HG03135 (cell line): ENCODE data around the gene PIGN.

Experiments
- ATAC-seq: cut with Tn5 transposase; IDR thresholded peaks from one replicate; pipeline ENCODE4 v1.9.1; 2021; ENCODE audit warnings: mild to moderate bottlenecking, moderate library complexity; ENCODE audit not compliant: unreplicated experiment

PIGN gene

DNA sequence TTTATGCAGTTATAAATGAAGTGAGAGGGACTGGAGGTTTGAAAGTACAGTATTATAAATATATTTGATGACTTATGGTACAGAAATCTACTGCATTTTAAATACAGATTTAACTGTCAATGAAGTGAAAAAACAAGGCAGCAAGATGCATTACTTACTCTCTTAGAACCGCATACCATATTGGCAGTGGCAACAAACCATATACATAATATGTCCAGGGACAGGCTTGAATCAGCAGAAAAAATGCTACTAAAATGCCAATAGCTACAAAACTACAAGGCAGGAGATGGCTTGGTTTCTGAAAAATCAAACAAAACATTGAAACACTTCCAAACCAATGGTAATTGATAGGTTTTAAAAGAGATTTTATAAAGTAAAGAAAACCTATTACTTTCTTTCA, 77.2 kb downstream of the PIGN start:
- no peak for ATAC-seq

DNA sequence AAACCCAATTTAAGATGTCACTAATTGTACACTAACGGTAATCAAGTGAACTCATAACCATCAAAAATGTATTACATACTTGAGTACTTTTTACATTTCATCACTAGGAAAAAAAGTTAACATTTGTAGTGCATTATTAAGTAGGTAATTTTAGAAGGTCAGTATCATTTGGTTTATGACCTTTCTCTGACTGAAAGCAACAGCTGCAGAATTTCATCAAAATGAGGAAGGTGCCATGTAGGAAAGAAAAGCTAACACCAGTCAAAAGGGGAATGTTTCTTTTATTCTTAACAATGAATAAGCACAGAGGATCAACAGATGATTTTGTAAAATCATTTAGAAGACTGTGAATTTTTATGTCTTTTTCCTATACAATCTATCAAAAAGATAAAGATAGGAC, 79.0 kb downstream of the PIGN start:
- ATAC-seq: no peak

DNA sequence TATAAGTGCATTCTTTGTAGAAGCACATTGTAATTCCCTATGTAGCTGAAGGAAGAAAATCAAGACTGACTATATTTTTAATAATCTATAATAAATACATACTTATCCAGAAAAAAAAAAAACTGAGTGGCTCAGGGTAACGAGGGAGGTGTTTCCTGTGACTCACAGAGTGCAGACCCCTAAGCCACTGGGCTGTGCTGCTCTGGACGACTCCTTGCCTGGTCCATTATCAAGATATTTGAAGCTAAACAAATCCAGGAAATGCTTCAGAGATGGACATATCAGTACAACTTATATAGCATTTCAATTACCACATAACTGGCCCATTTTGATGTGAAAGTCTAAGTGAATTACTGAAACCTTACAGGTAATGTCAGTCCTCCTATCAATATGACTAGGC, 80.6 kb downstream of the PIGN start:
- ATAC-seq: no peak

DNA sequence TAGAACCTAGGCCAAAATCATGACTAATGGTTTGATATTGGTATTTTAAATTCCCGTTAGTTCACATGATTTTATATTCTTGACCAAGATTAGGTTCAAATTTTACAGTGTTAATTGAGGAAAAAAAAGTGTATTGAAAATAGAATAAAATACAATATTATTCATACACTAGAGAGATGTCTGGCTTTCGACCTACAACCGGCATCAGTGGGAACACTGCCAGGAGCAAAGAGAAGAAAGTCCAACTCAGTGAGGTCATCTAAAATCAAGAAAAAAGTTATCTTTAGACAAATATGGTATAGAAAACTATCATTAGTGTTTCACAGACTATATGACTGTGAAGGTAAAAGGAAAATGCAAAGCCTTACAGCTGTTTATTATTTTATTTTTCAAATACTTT, 81.5 kb downstream of the PIGN start:
- no peak for ATAC-seq

DNA sequence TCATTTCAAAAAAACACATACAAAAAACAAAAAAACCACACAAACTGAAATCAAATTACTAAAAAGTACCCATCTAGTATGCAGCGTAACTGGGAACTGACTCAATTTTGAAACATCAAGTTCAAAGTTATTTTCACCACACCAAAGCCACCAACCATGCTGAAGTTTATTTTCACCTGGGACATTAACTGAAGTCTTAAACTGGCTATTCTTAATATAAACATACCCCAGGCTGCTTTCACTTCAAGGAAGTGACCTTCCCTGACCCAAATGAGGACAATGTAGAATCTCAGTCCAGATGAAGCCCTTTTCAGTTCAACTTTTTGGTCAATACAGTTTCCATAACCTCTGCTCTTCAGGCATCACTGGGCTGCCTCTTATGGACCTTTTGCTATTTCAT, 84.6 kb downstream of the PIGN start:
- ATAC-seq: peak; percentile 65

DNA sequence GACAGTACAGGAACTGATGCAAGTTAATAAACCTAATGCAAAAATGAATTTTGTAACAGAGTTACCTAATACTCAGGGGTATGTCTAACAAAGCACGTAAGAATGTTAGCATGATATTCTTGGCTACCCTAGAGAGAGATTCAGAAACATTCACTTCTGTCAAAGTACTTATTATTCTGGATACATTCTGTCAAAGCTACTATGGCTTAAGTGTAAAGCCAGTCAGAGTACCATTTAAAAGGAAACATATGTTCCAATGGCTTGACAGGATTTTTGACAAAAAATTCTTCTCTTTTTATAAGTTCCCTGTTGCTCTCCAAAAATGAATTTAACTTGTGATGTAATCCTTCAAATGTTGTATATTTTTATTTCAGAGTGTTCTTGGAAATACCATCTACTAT, 85.5 kb downstream of the PIGN start:
- ATAC-seq: no peak

DNA sequence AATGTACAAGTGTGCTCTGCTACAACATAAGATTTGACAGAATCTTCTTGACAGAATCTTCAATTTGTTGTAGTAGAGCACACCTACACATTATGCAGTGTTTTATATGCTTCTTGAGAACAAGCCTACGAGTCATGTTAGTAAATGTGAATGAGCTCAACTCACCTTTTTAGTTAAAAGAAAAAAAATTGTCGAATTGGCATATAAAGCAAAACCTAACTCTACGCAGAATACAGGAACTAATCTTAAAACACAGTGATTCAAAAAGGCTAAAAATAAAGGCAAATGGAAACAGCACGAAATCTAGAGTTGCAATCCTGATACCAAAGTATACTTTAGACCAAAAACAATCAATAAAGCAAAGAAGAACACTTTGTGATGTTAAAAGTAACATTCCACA, 87.9 kb downstream of the PIGN start:
- ATAC-seq: no peak

DNA sequence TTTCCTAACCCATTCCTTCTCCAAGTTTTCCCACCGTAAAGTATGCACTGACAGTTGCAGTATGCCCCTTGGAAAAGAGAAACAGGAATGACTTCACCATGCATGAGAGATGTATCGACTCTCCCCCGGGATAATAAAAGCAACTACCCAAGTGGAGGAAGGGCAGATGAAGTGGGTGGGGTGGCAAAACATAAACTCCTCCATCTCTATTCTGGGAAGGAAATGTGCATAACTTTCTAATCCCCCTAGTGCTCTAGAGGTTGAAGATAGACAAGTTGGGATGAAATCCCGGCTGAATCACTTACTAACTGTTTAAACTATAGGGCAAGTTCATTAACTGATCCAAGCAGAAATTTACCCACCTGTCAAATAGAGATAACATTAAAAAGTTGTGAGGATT, 89.2 kb downstream of the PIGN start:
- ATAC-seq: no peak

DNA sequence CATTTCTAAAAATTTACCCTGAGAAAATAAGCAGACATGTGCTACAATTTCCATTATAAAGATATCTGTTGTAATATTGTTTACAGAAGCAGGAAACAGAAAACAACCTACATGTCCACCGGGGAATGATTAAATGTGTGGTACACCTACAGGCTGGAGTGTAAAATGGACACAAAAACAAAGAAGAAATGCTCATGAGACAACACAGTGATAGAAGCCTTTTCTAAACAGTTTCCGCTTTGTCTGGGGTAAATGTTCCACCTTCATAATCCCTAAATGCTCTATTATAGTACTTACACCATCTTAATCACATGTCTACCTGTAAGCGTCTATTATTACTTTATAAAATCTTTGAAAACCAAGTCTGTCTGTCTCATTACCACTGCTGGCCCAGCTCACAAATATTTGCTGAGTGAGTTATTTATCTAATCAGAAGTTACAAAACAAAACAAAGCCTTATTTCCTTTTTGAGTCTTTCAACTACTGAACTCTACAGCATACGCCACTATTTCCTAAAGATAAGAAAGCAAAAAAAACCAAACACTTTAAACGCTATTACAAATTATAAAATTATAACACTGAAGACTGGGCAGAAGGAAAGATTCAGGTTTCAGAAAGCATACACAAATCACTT, 95.3 kb downstream of the PIGN start:
- no peak for ATAC-seq

DNA sequence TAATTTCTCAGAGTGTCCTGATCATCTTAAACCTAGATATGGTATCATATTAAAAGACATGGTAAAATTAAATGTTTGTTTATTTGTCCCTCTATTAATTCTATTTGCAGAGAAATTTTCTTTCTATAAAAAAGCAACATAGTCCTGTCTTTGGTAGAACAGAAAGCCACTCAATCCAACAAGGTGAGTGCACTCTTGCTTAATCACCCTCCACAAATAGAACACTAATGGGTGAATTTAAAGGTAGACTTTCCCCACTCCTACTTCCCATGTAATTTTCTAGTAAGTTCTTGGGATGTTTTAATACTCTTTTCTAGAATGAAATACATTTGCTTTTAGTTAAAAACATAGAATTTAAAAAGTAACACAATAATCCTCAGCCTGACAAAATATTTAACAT, 97.7 kb downstream of the PIGN start:
- no peak for ATAC-seq

DNA sequence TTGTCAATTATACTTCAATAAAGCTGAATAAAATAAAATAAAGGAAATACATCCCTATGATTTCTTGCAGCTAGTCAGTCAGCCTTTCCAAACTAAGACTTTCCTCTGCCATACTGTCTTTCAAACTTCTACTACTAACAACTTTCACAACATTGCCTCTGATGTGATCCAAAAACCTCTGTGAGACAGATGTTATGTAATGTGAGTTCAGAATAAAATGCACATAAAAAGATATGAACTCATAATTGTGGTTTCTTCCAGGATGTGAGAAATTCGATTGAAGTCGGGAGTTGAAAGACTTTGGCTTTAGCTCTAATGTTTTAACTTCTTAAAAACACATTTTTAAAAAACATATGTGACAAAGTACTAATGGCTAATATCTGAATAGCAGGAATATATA, 98.7 kb downstream of the PIGN start:
- ATAC-seq: no peak

DNA sequence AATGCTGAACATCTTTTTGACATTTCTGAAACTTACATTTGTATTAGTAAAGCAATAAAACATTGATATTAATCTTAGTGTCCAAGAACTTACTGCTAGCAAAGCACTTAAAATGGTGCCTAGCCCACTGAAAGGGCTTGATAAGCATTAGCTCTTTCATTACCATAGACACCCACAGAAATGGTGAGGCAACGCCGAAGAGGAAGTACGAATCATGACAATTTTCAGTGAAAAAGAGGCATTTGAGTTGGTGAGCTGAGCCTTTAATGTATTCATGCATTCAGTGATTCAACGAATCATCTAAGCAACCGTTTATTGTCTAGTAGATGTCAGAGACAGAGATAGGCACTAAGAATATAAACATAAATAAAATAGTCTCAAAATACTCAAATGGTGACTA, 101.1 kb downstream of the PIGN start:
- ATAC-seq: no peak

DNA sequence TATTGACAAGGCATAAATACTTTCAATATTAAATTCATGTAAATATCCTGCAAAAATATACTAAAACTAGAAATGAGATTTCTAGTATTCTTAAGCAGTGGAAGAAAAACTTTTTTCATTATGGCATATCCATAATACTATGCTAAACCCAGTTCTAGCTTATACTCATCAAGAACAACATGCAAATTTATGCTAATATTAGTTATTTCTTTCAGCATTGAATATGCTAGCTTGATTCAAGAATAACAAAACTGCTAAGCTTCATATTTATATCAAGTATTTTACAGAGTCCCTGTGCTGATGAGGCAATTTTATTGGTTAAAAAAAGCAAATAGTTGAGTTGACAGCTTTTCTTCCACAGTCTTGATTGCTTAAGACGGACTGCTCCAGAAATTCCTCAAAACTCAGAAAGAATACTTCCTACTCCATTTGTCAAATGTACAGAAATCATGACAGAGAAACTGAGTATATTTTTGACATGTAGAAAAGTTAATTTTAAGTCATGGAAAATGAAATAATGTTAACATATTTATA, 105.0 kb downstream of the PIGN start:
- no peak for ATAC-seq

DNA sequence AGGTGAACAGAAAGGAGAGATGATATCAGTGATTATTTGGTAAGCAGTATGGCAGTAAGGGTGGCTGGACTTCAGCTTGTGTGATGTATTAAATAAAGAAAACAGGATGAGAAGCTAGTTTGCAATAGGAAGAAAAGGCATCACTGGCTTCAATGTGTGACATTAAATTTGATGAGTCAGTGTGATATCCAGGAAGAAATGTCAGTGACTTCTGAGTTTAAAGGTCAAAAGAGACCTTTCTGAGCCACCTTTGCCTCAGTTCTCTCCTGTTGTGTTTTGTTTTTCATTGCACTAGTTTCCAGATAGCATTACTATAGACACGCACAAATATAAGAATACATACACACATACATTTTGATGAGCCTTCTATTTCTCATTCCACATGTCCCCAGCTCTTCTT, 105.6 kb downstream of the PIGN start:
- ATAC-seq: no peak

DNA sequence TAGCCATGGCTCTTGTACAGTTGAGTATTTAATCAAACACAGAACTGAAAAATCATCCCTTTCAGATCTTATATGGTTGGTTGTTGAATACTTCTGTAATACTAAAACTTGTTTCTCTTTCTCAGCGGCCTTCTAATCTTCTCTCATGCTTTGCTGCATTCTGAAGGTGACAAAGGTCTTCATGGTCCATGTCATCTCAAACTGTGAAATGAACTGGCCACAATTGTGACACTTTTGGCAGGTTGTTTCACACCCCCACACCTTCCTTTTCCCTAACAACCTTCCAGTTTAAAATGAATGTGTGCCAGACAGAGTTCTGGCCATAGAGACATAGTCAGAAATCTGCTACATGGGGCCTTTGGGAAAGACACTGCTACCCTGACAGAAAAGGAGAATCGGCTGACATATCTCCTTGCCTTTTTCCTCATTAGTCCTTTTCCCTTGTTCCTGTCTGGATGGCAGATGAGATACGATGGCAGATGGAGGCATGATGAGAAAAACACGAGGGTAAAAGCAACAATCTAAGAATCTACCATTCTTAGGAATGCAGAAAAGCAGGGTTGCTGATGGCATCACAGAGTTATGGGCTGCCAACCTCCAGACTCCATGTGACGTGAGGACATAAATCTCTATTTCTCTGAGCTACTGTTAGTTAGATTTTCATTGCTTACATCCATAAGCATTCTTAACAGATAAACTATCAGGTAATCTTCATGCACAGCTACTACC, 106.5 kb downstream of the PIGN start:
- ATAC-seq: no peak

DNA sequence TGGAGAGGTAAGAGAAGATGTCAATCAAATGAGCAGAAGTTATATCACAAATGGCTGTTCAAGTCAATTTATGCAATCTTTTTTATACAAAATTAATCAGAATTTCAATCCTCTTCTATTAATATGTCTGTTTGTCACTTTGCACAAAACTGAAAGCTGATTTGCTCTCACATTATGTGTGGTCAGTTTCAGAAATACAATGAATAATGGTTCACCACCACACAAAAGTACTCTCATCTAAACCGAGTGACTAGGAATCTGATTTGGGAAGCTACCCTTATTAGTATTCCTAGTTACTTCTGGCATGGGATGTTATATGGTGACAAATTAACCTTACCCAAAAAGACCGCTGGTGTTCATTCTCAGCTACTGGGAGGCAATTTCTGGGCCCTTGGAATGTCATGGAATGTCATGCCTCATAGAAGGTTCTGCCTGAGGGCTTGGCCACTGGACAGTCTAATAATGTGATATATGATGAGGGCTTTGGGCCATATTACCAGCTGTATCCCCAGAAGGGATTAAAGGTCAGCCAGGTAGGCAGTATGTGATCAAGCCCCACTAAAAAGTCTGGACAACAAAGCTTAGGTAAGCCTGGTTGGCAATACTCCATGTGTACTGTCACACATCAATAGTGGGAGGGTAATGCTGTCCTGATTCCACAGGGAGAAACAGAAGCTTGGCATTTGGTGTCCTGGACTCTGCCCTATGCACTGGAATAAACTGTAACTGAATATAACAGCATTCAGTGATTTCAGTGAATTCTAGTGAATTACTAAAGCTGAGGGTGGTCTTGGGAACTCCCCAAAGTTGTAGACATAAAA, 113.2 kb downstream of the PIGN start:
- no peak for ATAC-seq

DNA sequence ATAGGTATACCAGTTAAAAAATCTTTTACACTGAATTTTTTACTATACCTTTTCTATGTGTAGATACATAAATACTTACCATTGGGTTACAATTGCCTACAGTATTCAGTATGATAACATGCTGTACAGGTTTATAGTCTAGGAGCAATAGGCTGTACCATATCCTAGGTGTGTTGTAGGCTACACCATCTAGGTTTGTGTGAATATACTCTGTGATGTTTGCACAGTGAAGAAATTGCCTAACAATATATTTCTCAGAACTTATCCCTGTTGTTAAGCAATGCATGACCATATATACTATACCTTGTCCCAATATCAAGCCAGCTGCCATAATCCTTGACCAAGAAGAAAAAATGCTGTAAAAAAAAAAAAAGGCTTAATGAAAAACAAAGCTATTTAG, 114.5 kb downstream of the PIGN start:
- no peak for ATAC-seq

DNA sequence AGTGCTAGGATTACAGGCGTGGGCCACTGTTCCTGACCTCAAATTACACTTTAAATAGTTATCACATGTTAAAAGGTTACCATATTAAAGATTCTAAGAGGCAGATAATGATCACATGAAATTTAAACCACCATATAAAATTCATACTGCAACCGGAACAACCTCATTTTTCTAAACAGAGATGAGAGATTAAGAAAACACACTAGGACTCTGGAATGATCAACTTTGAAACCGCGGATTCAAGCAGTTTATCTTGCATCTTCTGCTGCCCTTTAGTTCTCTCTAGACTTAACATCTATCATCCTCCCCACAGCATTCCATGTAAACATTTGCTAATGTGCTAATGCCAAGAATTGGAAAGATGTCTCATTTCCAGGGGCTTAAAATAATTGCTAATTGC, 115.8 kb downstream of the PIGN start:
- ATAC-seq: no peak

DNA sequence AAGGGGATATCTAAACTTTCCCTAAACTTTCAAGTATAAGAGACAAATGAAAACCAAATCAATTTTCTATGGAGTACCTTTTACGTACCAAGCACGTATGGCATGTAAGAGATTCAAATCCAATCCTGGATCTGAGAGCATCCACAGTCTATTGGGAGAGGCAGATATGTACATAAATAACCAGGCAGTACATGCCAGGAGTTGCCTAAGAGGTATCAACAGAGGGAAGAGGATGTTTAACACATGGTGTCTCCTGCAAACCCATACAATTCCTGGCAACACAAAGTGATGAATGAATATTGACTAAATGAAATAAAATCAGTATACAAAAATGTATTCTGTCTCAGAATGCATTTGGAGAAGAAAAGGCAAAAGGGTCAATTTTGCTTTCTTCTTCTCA, 116.6 kb downstream of the PIGN start:
- ATAC-seq: no peak

DNA sequence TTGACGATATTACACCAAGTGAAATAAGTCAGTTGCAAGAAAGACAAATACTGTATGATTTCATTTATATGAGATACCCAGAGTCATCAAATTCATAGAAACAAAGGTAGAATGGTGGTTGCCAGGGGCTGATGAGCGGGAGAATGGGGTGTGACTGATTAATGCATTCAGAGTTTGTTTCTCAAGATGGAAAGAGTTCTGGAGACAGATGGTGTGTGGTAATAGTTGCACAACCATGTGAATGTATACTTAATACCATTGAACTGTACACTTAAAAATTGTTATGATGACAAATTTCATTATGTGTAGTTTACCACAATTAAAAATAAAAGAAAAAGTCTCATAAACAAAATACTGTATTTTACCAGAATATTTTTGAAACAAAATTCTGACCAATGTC, 117.3 kb downstream of the PIGN start:
- ATAC-seq: no peak

DNA sequence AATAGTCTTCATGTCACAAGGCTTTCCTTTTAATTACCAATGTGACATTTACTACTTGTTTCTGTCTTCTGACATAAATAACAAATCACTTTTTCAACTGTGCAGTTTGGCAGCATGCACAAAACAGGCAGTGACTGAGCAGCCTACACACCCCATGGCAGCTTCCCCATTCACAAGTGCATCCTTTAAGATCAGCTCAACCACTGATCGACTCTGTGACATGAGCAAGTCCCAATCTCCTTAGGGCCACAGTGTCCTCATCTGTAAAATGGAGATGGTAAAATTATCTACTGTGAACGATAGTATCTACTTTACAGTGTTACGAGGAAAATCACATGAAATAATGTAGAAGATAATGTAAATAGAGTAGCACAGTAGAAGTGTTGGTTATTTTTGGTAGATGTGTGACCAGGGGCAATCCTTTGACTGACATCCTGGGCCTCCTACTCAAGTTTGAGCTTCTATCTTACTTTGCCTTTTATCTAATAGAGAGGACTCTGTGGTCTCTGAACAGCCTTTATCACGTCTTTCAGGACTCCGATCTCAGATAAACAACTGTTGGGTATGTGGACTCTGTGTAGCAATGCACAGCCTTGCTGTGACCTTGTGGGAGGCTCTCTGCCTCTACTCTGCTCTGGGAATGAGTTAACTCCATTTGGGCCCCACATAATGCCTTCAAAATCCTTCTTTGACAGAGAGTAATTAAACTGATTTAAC, 120.6 kb downstream of the PIGN start:
- ATAC-seq: no peak
